MM.1S (cell line): ENCODE measurements around the gene CELA2A.

Source experiments
- EZH2 ChIP-seq: fragments of 300-600 bp; sonication (generic); optimal IDR thresholded peaks from 2 replicates; pipeline ENCODE3; 2017; ENCODE audit warnings: low read depth, mild to moderate bottlenecking, antibody characterized with exemption, low read length, mixed read lengths
- EZH2phosphoT487 ChIP-seq: fragments of 300-600 bp; sonication (generic); IDR thresholded peaks from 2 replicates; pipeline ENCODE4 v1.6.1; 2018; ENCODE audit warnings: antibody characterized with exemption, low read length
- TF ChIP-seq, protein P1 (sequence below): fragments of 300-600 bp; sonication (generic); IDR thresholded peaks from 2 replicates; pipeline ENCODE4 v1.5.1; 2016; ENCODE audit warnings: antibody characterized with exemption, low read length, mixed read lengths

DNA sequence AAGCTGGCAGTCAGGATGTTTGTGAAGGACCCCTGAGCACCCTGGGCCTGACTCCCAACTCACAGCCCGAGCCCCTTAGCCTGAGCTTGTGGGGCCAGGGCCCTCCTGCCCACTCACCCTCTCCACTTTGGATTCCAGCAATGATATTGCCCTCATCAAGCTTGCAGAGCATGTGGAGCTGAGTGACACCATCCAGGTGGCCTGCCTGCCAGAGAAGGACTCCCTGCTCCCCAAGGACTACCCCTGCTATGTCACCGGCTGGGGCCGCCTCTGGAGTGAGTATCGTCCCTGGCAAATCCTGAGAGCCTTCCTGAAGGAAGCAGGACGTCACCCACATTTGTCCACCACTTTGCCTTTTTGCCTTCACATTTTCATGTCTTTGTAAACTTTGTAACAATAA is 13.3 kb upstream of the CELA2A start:
- TF ChIP-seq, protein P1, sequence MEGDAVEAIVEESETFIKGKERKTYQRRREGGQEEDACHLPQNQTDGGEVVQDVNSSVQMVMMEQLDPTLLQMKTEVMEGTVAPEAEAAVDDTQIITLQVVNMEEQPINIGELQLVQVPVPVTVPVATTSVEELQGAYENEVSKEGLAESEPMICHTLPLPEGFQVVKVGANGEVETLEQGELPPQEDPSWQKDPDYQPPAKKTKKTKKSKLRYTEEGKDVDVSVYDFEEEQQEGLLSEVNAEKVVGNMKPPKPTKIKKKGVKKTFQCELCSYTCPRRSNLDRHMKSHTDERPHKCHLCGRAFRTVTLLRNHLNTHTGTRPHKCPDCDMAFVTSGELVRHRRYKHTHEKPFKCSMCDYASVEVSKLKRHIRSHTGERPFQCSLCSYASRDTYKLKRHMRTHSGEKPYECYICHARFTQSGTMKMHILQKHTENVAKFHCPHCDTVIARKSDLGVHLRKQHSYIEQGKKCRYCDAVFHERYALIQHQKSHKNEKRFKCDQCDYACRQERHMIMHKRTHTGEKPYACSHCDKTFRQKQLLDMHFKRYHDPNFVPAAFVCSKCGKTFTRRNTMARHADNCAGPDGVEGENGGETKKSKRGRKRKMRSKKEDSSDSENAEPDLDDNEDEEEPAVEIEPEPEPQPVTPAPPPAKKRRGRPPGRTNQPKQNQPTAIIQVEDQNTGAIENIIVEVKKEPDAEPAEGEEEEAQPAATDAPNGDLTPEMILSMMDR = no peak
- no peak for TF ChIP-seq EZH2
- TF ChIP-seq EZH2phosphoT487 = no peak
